Limb (tissue), 2 donors: ENCODE data around the gene FOXB2.
A peak's percentile ranks its signal among the peaks of the same experiment; 100 is the strongest.
"Not testable (repeated sequence)": the region's sequence is repeated elsewhere in the genome, so short reads cannot be mapped to it uniquely, and the experiment has no call there.

Experiments used
- DNase-seq, 2 donors: peaks; one replicate each; pipeline ENCODE4 v3.0.0-alpha.2; 2016; ENCODE audit errors: extremely low spot score in 2 of 2

Gene FOXB2

GRCh38 chr9:77016121-77016525 is 3.3 kb upstream of the FOXB2 start:
- no peak for DNase-seq

GRCh38 chr9:77016526-77017504 is 2.6 kb upstream of the FOXB2 start:
- DNase-seq = peak in 1 of 2 donors; percentile 56

DNA sequence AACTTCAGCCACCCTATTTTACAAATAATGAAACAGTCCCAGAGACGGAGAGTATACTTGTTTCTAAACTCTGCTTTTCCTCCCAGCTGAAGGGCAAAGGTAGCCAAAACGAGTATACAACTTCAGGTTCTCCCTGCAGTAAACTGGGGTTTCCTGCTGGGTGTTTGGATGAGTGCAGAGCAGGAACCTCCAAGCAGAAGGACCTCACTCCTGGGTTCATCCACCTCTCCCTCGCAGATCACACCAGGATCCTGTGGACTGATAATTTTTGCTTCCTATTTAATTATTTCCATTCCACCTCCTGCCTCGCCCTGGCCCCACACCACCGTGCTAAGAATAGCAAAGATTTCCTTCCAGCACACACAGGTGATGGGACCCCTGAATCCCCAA is 2.0 kb upstream of the FOXB2 start:
- peak in 1 of 2 donors; percentile 23 for DNase-seq

GRCh38 chr9:77018058-77018968 is 1.1 kb upstream of the FOXB2 start:
- peak in 1 of 2 donors; percentile 63 for DNase-seq

GRCh38 chr9:77018969-77019235 is 553 bp upstream of the FOXB2 start:
- DNase-seq = no peak

DNA sequence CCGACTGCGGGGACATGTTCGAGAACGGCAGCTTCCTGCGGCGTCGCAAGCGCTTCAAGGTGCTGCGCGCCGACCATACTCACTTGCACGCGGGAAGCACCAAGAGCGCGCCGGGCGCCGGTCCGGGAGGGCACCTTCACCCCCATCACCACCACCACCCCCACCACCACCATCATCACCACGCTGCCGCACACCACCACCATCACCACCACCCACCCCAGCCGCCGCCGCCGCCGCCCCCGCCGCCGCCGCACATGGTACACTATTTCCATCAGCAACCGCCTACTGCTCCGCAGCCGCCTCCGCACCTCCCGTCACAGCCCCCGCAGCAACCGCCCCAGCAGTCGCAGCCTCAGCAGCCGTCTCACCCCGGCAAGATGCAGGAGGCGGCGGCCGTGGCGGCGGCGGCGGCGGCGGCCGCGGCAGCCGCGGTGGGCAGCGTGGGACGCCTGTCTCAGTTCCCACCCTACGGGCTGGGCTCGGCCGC is 514 bp downstream of the FOXB2 start:
- DNase-seq = no peak

- peak in 1 of 2 donors; percentile 57 for DNase-seq
Measured at GRCh38 chr9:77020413-77021290, 1.2 kb downstream of the FOXB2 start.

GRCh38 chr9:77021291-77021894 is 1.9 kb downstream of the FOXB2 start:
- peak in 1 of 2 donors; percentile 59 for DNase-seq

- DNase-seq = peak in 1 of 2 donors; percentile 56
Measured at GRCh38 chr9:77021922-77022782, 2.7 kb downstream of the FOXB2 start.

DNA sequence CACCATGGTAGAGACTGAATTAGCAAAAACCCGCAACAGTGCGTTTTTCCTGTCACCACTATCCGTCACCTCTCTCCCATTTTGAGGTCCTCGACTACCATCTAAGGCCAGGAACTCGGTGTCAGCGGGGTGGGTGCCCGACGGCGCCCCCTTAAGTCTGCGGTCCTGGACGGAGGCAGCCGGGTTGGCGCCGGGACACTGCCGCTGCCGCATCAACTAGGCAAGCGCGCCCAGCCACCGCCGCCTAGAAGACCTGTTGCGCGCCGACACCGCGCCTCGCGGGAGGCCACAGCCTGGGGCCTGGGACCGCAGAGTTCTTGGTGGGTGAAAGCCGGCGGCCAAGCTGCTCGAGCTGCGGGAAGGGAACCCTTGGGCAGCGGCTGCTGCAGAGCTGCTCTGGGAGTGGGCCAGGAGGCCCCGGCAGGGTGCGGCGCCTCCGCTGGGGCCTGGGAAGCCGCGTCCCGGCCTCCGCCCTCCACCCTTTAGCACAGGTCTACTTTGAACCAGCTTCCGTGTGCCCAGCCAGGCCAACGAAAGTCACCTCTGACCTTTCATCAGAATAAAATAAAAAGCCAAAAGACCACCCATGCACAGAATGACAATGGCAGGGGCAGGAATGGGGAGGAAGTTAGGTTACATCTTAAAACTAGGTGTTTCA is 3.5 kb downstream of the FOXB2 start:
- DNase-seq = peak in 1 of 2 donors; percentile 60

- DNase-seq = no peak
Measured at GRCh38 chr9:77023726-77024125, 4.3 kb downstream of the FOXB2 start.

- DNase-seq = no peak
Measured at GRCh38 chr9:77024776-77025545, 5.5 kb downstream of the FOXB2 start.

- no peak for DNase-seq
Measured at GRCh38 chr9:77028478-77028877, 9.0 kb downstream of the FOXB2 start.

- no peak for DNase-seq
Measured at GRCh38 chr9:77030045-77030444, 10.6 kb downstream of the FOXB2 start.

DNA sequence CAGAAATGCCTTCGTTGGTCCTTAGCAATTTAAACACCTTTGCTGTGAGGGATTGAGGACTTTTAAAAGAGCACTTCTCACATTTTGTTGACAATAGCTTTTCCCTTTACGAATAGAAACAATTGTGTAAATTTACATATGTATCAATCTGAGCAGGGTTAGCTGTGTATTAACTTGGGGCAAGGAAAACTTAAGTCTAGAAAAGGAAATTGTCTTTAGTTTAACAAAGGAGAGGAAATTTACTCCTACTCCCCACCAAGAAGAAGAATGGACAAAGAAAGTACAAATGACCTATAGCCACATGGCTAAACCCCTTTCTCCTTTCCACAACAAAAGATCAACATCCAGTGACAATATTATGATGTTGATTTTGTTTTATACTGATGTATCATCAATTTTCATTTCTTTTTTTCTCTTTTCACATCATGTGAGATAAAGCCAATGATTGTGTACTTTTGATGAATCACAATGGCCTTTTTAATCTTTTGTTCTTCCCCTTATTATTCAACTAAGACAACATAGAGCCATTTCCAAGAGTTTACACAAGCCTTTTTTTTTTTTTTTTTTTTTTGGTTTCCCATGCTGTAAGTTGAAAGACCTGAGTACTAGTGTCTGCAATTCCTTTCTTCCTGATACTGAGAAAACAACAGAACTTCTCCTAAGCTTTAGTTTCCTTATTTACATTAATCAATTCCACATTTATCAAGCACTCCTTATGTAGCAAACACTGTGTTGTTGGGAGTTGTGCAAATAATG is 19.0 kb downstream of the FOXB2 start:
- DNase-seq = no peak

DNA sequence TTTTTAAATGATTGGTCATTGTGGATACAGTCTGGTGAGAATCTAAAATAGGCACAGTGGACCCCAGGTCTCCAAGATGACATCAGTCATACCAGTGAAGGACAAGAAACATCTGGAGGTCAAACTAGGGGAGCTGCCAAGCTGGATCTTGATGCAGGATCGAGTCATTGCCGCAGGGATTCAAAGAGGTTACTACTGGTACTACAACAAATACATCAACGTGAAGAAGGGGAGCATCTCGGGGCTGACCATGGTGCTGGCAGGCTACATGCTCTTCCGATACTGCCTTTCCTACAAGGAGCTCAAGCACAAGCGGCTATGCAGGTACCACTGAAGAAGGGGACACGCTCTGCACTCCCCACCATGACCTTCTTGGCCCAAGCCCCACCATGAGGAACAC is 20.9 kb downstream of the FOXB2 start:
- no peak for DNase-seq

GRCh38 chr9:77043743-77044142 is 24.3 kb downstream of the FOXB2 start:
- DNase-seq = not testable (repeated sequence)

GRCh38 chr9:77060681-77061080 is 41.2 kb downstream of the FOXB2 start:
- not testable (repeated sequence) for DNase-seq
